H9 (cell line): Measurements from ENCODE around the gene C2orf92. TPM values are rescaled to one million over a fixed set of nuclear protein-coding genes. Genes with fewer than 3 reads are reported as not detected.
A peak's percentile ranks its signal among the peaks of the same experiment; 100 is the strongest.

Experiments
- DNase-seq: peaks from one replicate; pipeline ENCODE4 v3.0.0-alpha.2; 2017
- H2AFZ ChIP-seq: one replicate; pipeline ENCODE4 v1.6.1; 2013; ENCODE audit warnings: mild to moderate bottlenecking, low read length, control low read depth, moderate library complexity
- H2AK5ac ChIP-seq: 2 replicates; pipeline ENCODE4 v1.6.1; 2013; ENCODE audit warnings: low read length, control low read depth, mixed read lengths; ENCODE audit not compliant: insufficient read length
- H2BK120ac ChIP-seq: one replicate; pipeline ENCODE4 v1.6.1; 2013; ENCODE audit warnings: low read depth, mild to moderate bottlenecking, low read length, control low read depth, inconsistent platforms; ENCODE audit not compliant: poor library complexity, severe bottlenecking
- H2BK12ac ChIP-seq: 2 replicates; pipeline ENCODE4 v1.6.1; 2013; ENCODE audit warnings: low read length, control low read depth, mixed read lengths, low read depth; ENCODE audit not compliant: insufficient read length
- H2BK15ac ChIP-seq: 2 replicates; pipeline ENCODE4 v1.6.1; 2013; ENCODE audit warnings: low read depth, low read length, control low read depth
- H2BK20ac ChIP-seq: one replicate; pipeline ENCODE4 v1.6.1; 2013; ENCODE audit warnings: low read depth, mild to moderate bottlenecking, low read length, control low read depth, inconsistent platforms; ENCODE audit not compliant: poor library complexity, severe bottlenecking
- H2BK5ac ChIP-seq: 2 replicates; pipeline ENCODE4 v1.6.1; 2013; ENCODE audit warnings: low read length, control low read depth, mixed read lengths; ENCODE audit not compliant: insufficient read length
- H3K14ac ChIP-seq: 2 replicates; pipeline ENCODE4 v1.6.1; 2013; ENCODE audit warnings: low read length, control low read depth; ENCODE audit not compliant: insufficient read depth
- H3K18ac ChIP-seq: 2 replicates; pipeline ENCODE4 v1.6.1; 2013; ENCODE audit warnings: low read depth, mild to moderate bottlenecking, mixed read lengths, low read length, control low read depth; ENCODE audit not compliant: insufficient read length
- H3K23ac ChIP-seq: 2 replicates; pipeline ENCODE4 v1.6.1; 2013; ENCODE audit warnings: low read length, control low read depth, mixed read lengths, low read depth; ENCODE audit not compliant: insufficient read length
- H3K23me2 ChIP-seq: 2 replicates; pipeline ENCODE4 v1.6.1; 2013; ENCODE audit warnings: low read depth, mild to moderate bottlenecking, mixed read lengths, low read length, control low read depth; ENCODE audit not compliant: insufficient read length, poor library complexity, severe bottlenecking
- H3K27ac ChIP-seq: 2 replicates; pipeline ENCODE4 v1.5.1; 2013; ENCODE audit warnings: low read length, control low read depth, mixed read lengths, low read depth; ENCODE audit not compliant: insufficient read length
- H3K27me3 ChIP-seq: 2 replicates; pipeline ENCODE4 v1.6.1; 2013; ENCODE audit warnings: low read length, control low read depth, inconsistent platforms; ENCODE audit not compliant: insufficient read depth
- H3K4ac ChIP-seq: 2 replicates; pipeline ENCODE4 v1.6.1; 2013; ENCODE audit warnings: low read depth, mild to moderate bottlenecking, control low read depth, inconsistent platforms, low read length, moderate library complexity
- H3K4me1 ChIP-seq: 2 replicates; pipeline ENCODE4 v1.6.1; 2013; ENCODE audit warnings: low read length, control low read depth, inconsistent platforms; ENCODE audit not compliant: insufficient read depth
- H3K4me2 ChIP-seq: 2 replicates; pipeline ENCODE4 v1.6.1; 2013; ENCODE audit warnings: low read length, control low read depth, mixed read lengths; ENCODE audit not compliant: insufficient read length, insufficient read depth
- H3K56ac ChIP-seq: 2 replicates; pipeline ENCODE4 v1.6.1; 2013; ENCODE audit warnings: low read depth, mild to moderate bottlenecking, mixed read lengths, low read length, control low read depth; ENCODE audit not compliant: insufficient read length
- H3K79me1 ChIP-seq: 2 replicates; pipeline ENCODE4 v1.6.1; 2013; ENCODE audit warnings: low read depth, mild to moderate bottlenecking, moderate library complexity, low read length, control low read depth, inconsistent platforms; ENCODE audit not compliant: insufficient read depth, poor library complexity, severe bottlenecking
- H3K79me2 ChIP-seq: 2 replicates; pipeline ENCODE4 v1.6.1; 2013; ENCODE audit warnings: low read length, control low read depth, inconsistent platforms; ENCODE audit not compliant: insufficient read depth
- H3K9ac ChIP-seq: 2 replicates; pipeline ENCODE4 v1.6.1; 2013; ENCODE audit warnings: low read length, control low read depth, mixed read lengths; ENCODE audit not compliant: insufficient read length; ENCODE audit errors: extremely low read depth
- H3K9me3 ChIP-seq: one replicate; pipeline ENCODE4 v1.6.1; 2013; ENCODE audit warnings: low read depth, low read length, inconsistent platforms; ENCODE audit not compliant: control insufficient read depth
- H3T11ph ChIP-seq: one replicate; pipeline ENCODE4 v1.6.1; 2013; ENCODE audit warnings: mild to moderate bottlenecking, low read length, control low read depth, inconsistent platforms
- H4K20me1 ChIP-seq: one replicate; pipeline ENCODE4 v1.6.1; 2013; ENCODE audit not compliant: control insufficient read depth, insufficient read length, insufficient read depth
- H4K5ac ChIP-seq: 2 replicates; pipeline ENCODE4 v1.6.1; 2013; ENCODE audit warnings: low read depth, mild to moderate bottlenecking, mixed read lengths, low read length, control low read depth; ENCODE audit not compliant: insufficient read length
- H4K8ac ChIP-seq: replicated peaks from 2 replicates; pipeline ENCODE4 v1.6.1; 2013; ENCODE audit warnings: low read length, control low read depth, mixed read lengths, low read depth; ENCODE audit not compliant: insufficient read length
- H4K91ac ChIP-seq: 2 replicates; pipeline ENCODE4 v1.6.1; 2013; ENCODE audit warnings: low read depth, mild to moderate bottlenecking, moderate library complexity, mixed read lengths, low read length, control low read depth; ENCODE audit not compliant: insufficient read length
- H3K27ac Mint-ChIP-seq, 3 experiments: 2 replicates in 2 of 3; 3 replicates in 1 of 3; pipeline ENCODE4 v1.8.0; 2020 to 2021; ENCODE audit warnings: mixed read lengths in 3 of 3, mild to moderate bottlenecking in 1 of 3, moderate library complexity in 1 of 3
- H3K27me3 Mint-ChIP-seq: 2 replicates; pipeline ENCODE4 v1.8.0; 2021; ENCODE audit warnings: low read depth, mild to moderate bottlenecking, moderate library complexity, mixed read lengths
- H3K36me3 Mint-ChIP-seq, 3 experiments: 2 replicates in 2 of 3; 3 replicates in 1 of 3; pipeline ENCODE4 v1.8.0; 2020 to 2021; ENCODE audit warnings: low read depth in 3 of 3, mixed read lengths in 3 of 3; ENCODE audit not compliant: insufficient read depth in 1 of 3
- H3K4me1 Mint-ChIP-seq, 2 experiments: 2 replicates each; pipeline ENCODE4 v1.8.0; 2020; ENCODE audit warnings: mixed read lengths in 2 of 2
- H3K4me3 Mint-ChIP-seq, 2 experiments: 2 replicates in 1 of 2; 3 replicates in 1 of 2; pipeline ENCODE4 v1.8.0; 2020 to 2021; ENCODE audit warnings: mild to moderate bottlenecking in 2 of 2, mixed read lengths in 2 of 2, moderate library complexity in 1 of 2
- H3K9me3 Mint-ChIP-seq, 2 experiments: 2 replicates in 1 of 2; 3 replicates in 1 of 2; pipeline ENCODE4 v1.8.0; 2020; ENCODE audit warnings: mild to moderate bottlenecking in 2 of 2, mixed read lengths in 2 of 2, moderate library complexity in 1 of 2
- WGBS: extraction: QIAGEN DNeasy Blood & Tissue Kit; methylation state at CpG from one replicate; pipeline ENCODE4 v1.1.7; 2013; ENCODE audit warnings: missing lambda C conversion rate, low lambda C conversion rate, mixed read lengths; ENCODE audit not compliant: insufficient read length; ENCODE audit errors: extremely low coverage; 5-methylcytosine and 5-hydroxymethylcytosine counted together
- total RNA-seq: library from RNA; stranded (reverse); gene quantifications from 2 replicates; pipeline ENCODE4 v1.2.1, GENCODE V29; 2021
- TF ChIP-seq, protein P1 (sequence below): fragments of 200-600 bp; sonication (generic); conservative IDR thresholded peaks from 3 replicates; pipeline ENCODE4 v1.8.0; 2021; ENCODE audit warnings: antibody characterized with exemption, mild to moderate bottlenecking

The C2orf92 gene
- total RNA-seq, 1 experiment from 2014 or later, result 7.3 TPM

DNA sequence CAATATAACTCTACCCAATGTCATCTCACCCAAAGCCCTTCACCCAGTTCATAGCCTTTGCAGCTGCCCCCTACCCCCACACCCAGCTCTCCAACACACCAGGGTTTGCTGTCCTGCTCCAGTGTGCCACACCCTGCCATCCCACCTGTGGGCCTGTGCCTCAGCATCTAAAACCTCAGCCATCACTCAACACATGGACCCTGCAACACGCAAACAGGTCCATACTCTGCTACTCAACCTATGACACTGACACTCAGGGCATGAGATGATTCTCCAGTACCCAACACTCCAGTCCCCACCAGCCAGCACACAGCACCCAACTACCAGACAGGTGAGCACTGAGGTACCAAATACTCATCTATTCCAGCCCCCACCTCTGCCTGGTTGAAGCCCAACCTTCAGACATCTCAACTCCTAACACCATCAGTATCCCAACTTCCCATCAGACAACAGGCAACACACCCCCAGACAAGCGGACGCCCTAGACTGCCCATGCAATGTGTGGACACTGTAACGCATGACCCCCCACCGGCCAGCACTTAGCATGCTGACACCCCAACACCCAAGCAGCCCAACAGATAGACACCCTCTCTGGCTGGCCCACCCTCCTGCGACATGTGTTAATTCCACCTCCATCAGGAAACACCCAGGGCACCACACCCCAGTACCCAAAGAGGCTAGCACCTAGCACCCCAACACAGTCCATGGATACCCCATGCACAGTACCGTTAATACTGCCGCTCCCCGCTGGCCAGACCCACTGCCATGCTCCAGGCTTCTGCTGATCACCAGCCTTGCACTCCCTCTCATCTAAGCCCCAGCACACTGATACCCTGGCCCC, 68.9 kb downstream of the C2orf92 start:
- DNase-seq, result no peak
- Mint-ChIP-seq H3K27me3 (peaks cover 16% of the 10 kb centered on the region), H3K36me3 (peaks cover 0 to 2% (median 0%) of the 10 kb centered on the region in 3 experiments; a peak in 2 of 7 replicates), H3K9me3 (no peaks in the 10 kb centered on the region; a peak in 2 of 5 replicates), H3K4me3 (peak overlapping the region in 1 of 2 experiments; percentile 28; a peak in 2 of 5 replicates), H3K4me1 (peaks cover 16 to 17% of the 10 kb centered on the region in 2 experiments), H3K27ac (peak overlapping the region in 1 of 3 experiments; percentile 29; a peak in 1 of 7 replicates)
- H3T11ph ChIP-seq, result no peak overlapping the region
- no peak overlapping the region for H3K56ac ChIP-seq
- H2BK5ac ChIP-seq, result no peak overlapping the region
- no peaks in the 10 kb centered on the region for H3K27me3 ChIP-seq
- H3K4me1 ChIP-seq, result no peaks in the 10 kb centered on the region
- H4K8ac ChIP-seq, result no peak overlapping the region
- H3K9me3 ChIP-seq, result no peaks in the 10 kb centered on the region
- no peaks in the 10 kb centered on the region for H3K79me1 ChIP-seq
- no peak overlapping the region for H3K23ac ChIP-seq
- no peak overlapping the region for H4K91ac ChIP-seq
- no peaks in the 10 kb centered on the region for H3K23me2 ChIP-seq
- H2BK15ac ChIP-seq, result no peak overlapping the region
- TF ChIP-seq, protein P1, sequence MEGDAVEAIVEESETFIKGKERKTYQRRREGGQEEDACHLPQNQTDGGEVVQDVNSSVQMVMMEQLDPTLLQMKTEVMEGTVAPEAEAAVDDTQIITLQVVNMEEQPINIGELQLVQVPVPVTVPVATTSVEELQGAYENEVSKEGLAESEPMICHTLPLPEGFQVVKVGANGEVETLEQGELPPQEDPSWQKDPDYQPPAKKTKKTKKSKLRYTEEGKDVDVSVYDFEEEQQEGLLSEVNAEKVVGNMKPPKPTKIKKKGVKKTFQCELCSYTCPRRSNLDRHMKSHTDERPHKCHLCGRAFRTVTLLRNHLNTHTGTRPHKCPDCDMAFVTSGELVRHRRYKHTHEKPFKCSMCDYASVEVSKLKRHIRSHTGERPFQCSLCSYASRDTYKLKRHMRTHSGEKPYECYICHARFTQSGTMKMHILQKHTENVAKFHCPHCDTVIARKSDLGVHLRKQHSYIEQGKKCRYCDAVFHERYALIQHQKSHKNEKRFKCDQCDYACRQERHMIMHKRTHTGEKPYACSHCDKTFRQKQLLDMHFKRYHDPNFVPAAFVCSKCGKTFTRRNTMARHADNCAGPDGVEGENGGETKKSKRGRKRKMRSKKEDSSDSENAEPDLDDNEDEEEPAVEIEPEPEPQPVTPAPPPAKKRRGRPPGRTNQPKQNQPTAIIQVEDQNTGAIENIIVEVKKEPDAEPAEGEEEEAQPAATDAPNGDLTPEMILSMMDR, result no peak
- H2AK5ac ChIP-seq, result no peak overlapping the region
- H3K14ac ChIP-seq, result no peak overlapping the region; the same call in 1 of the 2 replicates
- H2BK12ac ChIP-seq, result no peak overlapping the region
- no peak overlapping the region for H2BK20ac ChIP-seq
- WGBS, result no CpG with 5 or more reads among the region's 9 CpGs
- H3K4me2 ChIP-seq, result no peak overlapping the region
- no peaks in the 10 kb centered on the region for H4K20me1 ChIP-seq
- H4K5ac ChIP-seq, result no peak overlapping the region
- no peaks in the 10 kb centered on the region for H3K79me2 ChIP-seq
- no peak overlapping the region for H2BK120ac ChIP-seq
- no peak overlapping the region for H3K18ac ChIP-seq
- H3K4ac ChIP-seq, result no peak overlapping the region
- no peak overlapping the region for H2AFZ ChIP-seq
- no peak overlapping the region for H3K9ac ChIP-seq
- H3K27ac ChIP-seq, result no peak overlapping the region
